CD4-positive, alpha-beta T cell (primary cell): ENCODE measurements around the gene TENT5A. TPM values are rescaled to one million over a fixed set of nuclear protein-coding genes. Genes with fewer than 3 reads are reported as not detected.

ENCODE experiments used
- ATAC-seq: fragments of 200-7000 bp; cut with Tn5 transposase; one replicate; pipeline ENCODE4 v1.10.0; 2022; ENCODE audit warnings: mild to moderate bottlenecking; ENCODE audit not compliant: poor library complexity
- CTCF ChIA-PET: fragments of 350-600 bp; sonication (Branson Sonifier 250); formaldehyde crosslinking; loops from one replicate; lab custom pipeline; 2021; ENCODE audit warnings: antibody characterized with exemption, inconsistent platforms; lab: Charles Lee
- POLR2A ChIA-PET: fragments of 350-600 bp; sonication (Branson Sonifier 250); formaldehyde crosslinking; loops from one replicate; lab custom pipeline; 2021; ENCODE audit warnings: antibody characterized with exemption, inconsistent platforms; lab: Charles Lee
- DNase-seq, 14 experiments: peaks; one replicate each; pipeline ENCODE4 v3.0.0-alpha.2; 2013 to 2020; ENCODE audit warnings: mixed read lengths in 2 of 14
- H3K27ac ChIP-seq, 2 donors: one replicate each; pipeline versions ENCODE4 v1.5.1 to v1.7.0; 2013; ENCODE audit warnings: low read length in 2 of 2, low read depth in 1 of 2, mild to moderate bottlenecking in 1 of 2
- H3K27me3 ChIP-seq, 2 experiments: 1 replicate in 1 of 2; 2 replicates in 1 of 2; pipeline versions ENCODE4 v1.6.1 to v1.7.0; 2013; ENCODE audit warnings: low read length in 2 of 2, control low read depth in 1 of 2, mild to moderate bottlenecking in 1 of 2, moderate library complexity in 1 of 2; ENCODE audit not compliant: insufficient read depth in 2 of 2, control insufficient read depth in 1 of 2
- H3K36me3 ChIP-seq: one replicate; pipeline ENCODE4 v1.6.1; 2013; ENCODE audit warnings: low read length, control low read depth; ENCODE audit not compliant: insufficient read depth
- H3K4me1 ChIP-seq: one replicate; pipeline ENCODE4 v1.6.1; 2013; ENCODE audit warnings: low read length, control low read depth; ENCODE audit not compliant: insufficient read depth
- H3K4me3 ChIP-seq: one replicate; pipeline ENCODE4 v1.5.1; 2013; ENCODE audit warnings: mild to moderate bottlenecking, low read length, moderate library complexity
- H3K9me3 ChIP-seq, 2 experiments: 1 replicate in 1 of 2; 2 replicates in 1 of 2; pipeline versions ENCODE4 v1.6.1 to v1.7.0; 2013; ENCODE audit warnings: low read length in 2 of 2, mild to moderate bottlenecking in 2 of 2, control low read depth in 1 of 2, moderate library complexity in 1 of 2; ENCODE audit not compliant: control insufficient read depth in 1 of 2, insufficient read depth in 1 of 2
- H3K27ac Mint-ChIP-seq: one replicate; pipeline ENCODE4 v1.8.0; 2020; ENCODE audit warnings: mixed read lengths
- H3K27me3 Mint-ChIP-seq: one replicate; pipeline ENCODE4 v1.8.0; 2021; ENCODE audit warnings: mixed read lengths
- H3K36me3 Mint-ChIP-seq: one replicate; pipeline ENCODE4 v1.8.0; 2021; ENCODE audit warnings: low read depth, mixed read lengths
- H3K4me1 Mint-ChIP-seq: one replicate; pipeline ENCODE4 v1.8.0; 2021; ENCODE audit warnings: low read depth, mixed read lengths
- H3K4me3 Mint-ChIP-seq: one replicate; pipeline ENCODE4 v1.8.0; 2020; ENCODE audit warnings: mild to moderate bottlenecking, mixed read lengths
- H3K9me3 Mint-ChIP-seq: one replicate; pipeline ENCODE4 v1.8.0; 2020; ENCODE audit warnings: mixed read lengths
- CTCF ChIP-seq: fragments of 200-600 bp; IDR thresholded peaks from one replicate; pipeline ENCODE4 v1.8.0; 2022; ENCODE audit warnings: antibody characterized with exemption, mild to moderate bottlenecking
- intact Hi-C, 2 experiments: fragments of 100-400 bp; cut with DNase I in 1 of 2; cut with micrococcal nuclease in 1 of 2; formaldehyde crosslinking; loops; one replicate each; pipeline versions ENCODE4 v1.15.1 to v1.9.0; 2023 to 2025; cut with DNase I, micrococcal nuclease
- total RNA-seq, 174 experiments: library from RNA in 2 of 174; stranded (reverse) in 2 of 174; gene quantifications; one replicate each; pipeline ENCODE4 v1.2.3 and lab custom pipeline; 2021 to 2026

TENT5A gene
- total RNA-seq, 2 experiments from 2014 or later, result 6.3 to 6.7 TPM

GRCh38 chr6:81762606-81763005, 10.1 kb upstream of the TENT5A start:
- ChIA-PET CTCF (no interaction called here), POLR2A (interaction anchor here (0.6 kb wide), 1 partner anchor 431 kb away, joined by 3 read pairs; no protein-coding TSS in a partner anchor)
- no peaks in the 10 kb centered on the region for H3K4me1 Mint-ChIP-seq
- H3K27me3 ChIP-seq, result no peaks in the 10 kb centered on the region
- H3K27ac ChIP-seq, result no peak overlapping the region
- H3K36me3 ChIP-seq, result no peaks in the 10 kb centered on the region
- no peaks in the 10 kb centered on the region for H3K36me3 Mint-ChIP-seq
- peaks cover 4% of the 10 kb centered on the region for H3K27me3 Mint-ChIP-seq
- ATAC-seq (no peak), DNase-seq (no peak)
- H3K9me3 ChIP-seq, result no peaks in the 10 kb centered on the region
- intact Hi-C loops, result no loop called here
- H3K4me3 ChIP-seq, result no peak overlapping the region
- no peak overlapping the region for H3K4me3 Mint-ChIP-seq
- H3K4me1 ChIP-seq, result no peaks in the 10 kb centered on the region
- no peak for TF ChIP-seq CTCF
- H3K9me3 Mint-ChIP-seq, result no peaks in the 10 kb centered on the region
- H3K27ac Mint-ChIP-seq, result no peak overlapping the region

- H3K36me3 ChIP-seq, result no peaks in the 10 kb centered on the region
- H3K4me1 Mint-ChIP-seq, result no peaks in the 10 kb centered on the region
- no peak overlapping the region for H3K4me3 Mint-ChIP-seq
- H3K9me3 Mint-ChIP-seq, result no peaks in the 10 kb centered on the region
- H3K27me3 ChIP-seq, result no peaks in the 10 kb centered on the region
- no peak overlapping the region for H3K27ac ChIP-seq
- H3K27ac Mint-ChIP-seq, result no peak overlapping the region
- H3K9me3 ChIP-seq, result no peaks in the 10 kb centered on the region
- no peaks in the 10 kb centered on the region for H3K4me1 ChIP-seq
- no peaks in the 10 kb centered on the region for H3K36me3 Mint-ChIP-seq
- no peak overlapping the region for H3K4me3 ChIP-seq
- TF ChIP-seq CTCF, result no peak
- intact Hi-C loops, result no loop called here
- ChIA-PET POLR2A (interaction anchor here (0.6 kb wide), 1 partner anchor 431 kb away, joined by 3 read pairs; no protein-coding TSS in a partner anchor), CTCF (no interaction called here)
- H3K27me3 Mint-ChIP-seq, result peaks cover 4% of the 10 kb centered on the region
- ATAC-seq (no peak), DNase-seq (no peak)
Observed at GRCh38 chr6:81762132-81762531, 9.7 kb upstream of the TENT5A start.

- Mint-ChIP-seq H3K27ac (no peak overlapping the region), H3K27me3 (peaks cover 4% of the 10 kb centered on the region), H3K9me3 (no peaks in the 10 kb centered on the region), H3K36me3 (no peaks in the 10 kb centered on the region), H3K4me1 (no peaks in the 10 kb centered on the region), H3K4me3 (no peak overlapping the region)
- no peaks in the 10 kb centered on the region for H3K9me3 ChIP-seq
- DNase-seq, result no peak
- H3K4me1 ChIP-seq, result no peaks in the 10 kb centered on the region
- no peak overlapping the region for H3K27ac ChIP-seq
- intact Hi-C loops, result no loop called here
- no peaks in the 10 kb centered on the region for H3K36me3 ChIP-seq
- ChIA-PET CTCF (no interaction called here), POLR2A (no interaction called here)
- no peak overlapping the region for H3K4me3 ChIP-seq
- no peaks in the 10 kb centered on the region for H3K27me3 ChIP-seq
- ATAC-seq, result no peak
- no peak for TF ChIP-seq CTCF
Observed at GRCh38 chr6:81761197-81761596, 8.7 kb upstream of the TENT5A start.
